GM18502 (cell line): ENCODE results near the gene ABI3BP.
A peak's percentile ranks its signal among the peaks of the same experiment; 100 is the strongest.

Experiments used
- ATAC-seq: cut with Tn5 transposase; IDR thresholded peaks from one replicate; pipeline ENCODE4 v1.9.1; 2021; ENCODE audit warnings: mild to moderate bottlenecking; ENCODE audit not compliant: unreplicated experiment, poor library complexity

ABI3BP gene

GRCh38 chr3:100754563-100755334, 238.5 kb downstream of the ABI3BP start:
- no peak for ATAC-seq

- ATAC-seq: no peak
Observed at GRCh38 chr3:100753846-100754245, 239.4 kb downstream of the ABI3BP start.

GRCh38 chr3:100748967-100749366, 244.3 kb downstream of the ABI3BP start:
- no peak for ATAC-seq

- ATAC-seq: no peak
Observed at GRCh38 chr3:100748220-100748619, 245.0 kb downstream of the ABI3BP start.

- ATAC-seq: no peak
Observed at GRCh38 chr3:100746092-100746491, 247.1 kb downstream of the ABI3BP start.

GRCh38 chr3:100745617-100746016, 247.6 kb downstream of the ABI3BP start:
- no peak for ATAC-seq

- no peak for ATAC-seq
Observed at GRCh38 chr3:100744671-100745070, 248.6 kb downstream of the ABI3BP start.

- no peak for ATAC-seq
Observed at GRCh38 chr3:100743535-100743934, 249.7 kb downstream of the ABI3BP start.

GRCh38 chr3:100740207-100740606, 253.0 kb downstream of the ABI3BP start:
- no peak for ATAC-seq

GRCh38 chr3:100737334-100737733, 255.9 kb downstream of the ABI3BP start:
- no peak for ATAC-seq

- no peak for ATAC-seq
Observed at GRCh38 chr3:100732435-100732834, 260.8 kb downstream of the ABI3BP start.

GRCh38 chr3:100730524-100730923, 262.7 kb downstream of the ABI3BP start:
- peak; percentile 54 for ATAC-seq

GRCh38 chr3:100726706-100727105, 266.5 kb downstream of the ABI3BP start:
- no peak for ATAC-seq

- no peak for ATAC-seq
Observed at GRCh38 chr3:100725935-100726513, 267.2 kb downstream of the ABI3BP start.

GRCh38 chr3:100720426-100720825, 272.8 kb downstream of the ABI3BP start:
- ATAC-seq: no peak

- no peak for ATAC-seq
Observed at GRCh38 chr3:100719136-100719535, 274.1 kb downstream of the ABI3BP start.

- ATAC-seq: no peak
Observed at GRCh38 chr3:100717637-100718487, 275.4 kb downstream of the ABI3BP start.

- ATAC-seq: no peak
Observed at GRCh38 chr3:100717063-100717462, 276.2 kb downstream of the ABI3BP start.

- no peak for ATAC-seq
Observed at GRCh38 chr3:100715176-100715575, 278.0 kb downstream of the ABI3BP start.

- ATAC-seq: peak; percentile 54
Observed at GRCh38 chr3:100710261-100710968, 282.8 kb downstream of the ABI3BP start.
